ENCODE data around the gene DDX41. TPM values are rescaled to one million over a fixed set of nuclear protein-coding genes. Genes with fewer than 3 reads are reported as not detected.

DDX41 gene
- total RNA-seq, 1 experiment from 2014 or later, result 136 TPM

GRCh38 chr5:177553671-177554429 lies 37.1 kb upstream of the DDX41 start (continued):
- 0 out of 2 replicates have a peak, but pooled peaks have one; percentile 53 for TF ChIP-seq ARID4B (CRISPR knock-in tag; IDR thresholded peaks at IDR 0.05; ENCODE audit: borderline replicate concordance)
- TF ChIP-seq HMGA2 (CRISPR knock-in tag; IDR thresholded peaks at IDR 0.05), result no peak
- no peak for TF ChIP-seq IRF2 (CRISPR knock-in tag; IDR thresholded peaks at IDR 0.05; ENCODE audit: borderline replicate concordance, low read depth)
- no peak for TF ChIP-seq ZNF396 (CRISPR knock-in tag; IDR thresholded peaks at IDR 0.05; ENCODE audit: borderline replicate concordance)
- 0 out of 2 replicates have a peak, but pooled peaks have one; percentile 33 for TF ChIP-seq MAX (CRISPR knock-in tag; IDR thresholded peaks at IDR 0.05)
- no peak for TF ChIP-seq ERG (CRISPR knock-in tag; IDR thresholded peaks at IDR 0.05)
- TF ChIP-seq NFATC4 (CRISPR knock-in tag; IDR thresholded peaks at IDR 0.05), result no peak
- no peak for TF ChIP-seq ZNF232 (CRISPR knock-in tag; IDR thresholded peaks at IDR 0.05)
- no peak for TF ChIP-seq MLX (CRISPR knock-in tag; IDR thresholded peaks at IDR 0.05)
- TF ChIP-seq MXD4 (CRISPR knock-in tag; IDR thresholded peaks at IDR 0.05; ENCODE audit: borderline replicate concordance), result no peak
- no peak for TF ChIP-seq TEAD1 (CRISPR knock-in tag; IDR thresholded peaks at IDR 0.05)
- TF ChIP-seq ATF1 (CRISPR knock-in tag; IDR thresholded peaks at IDR 0.05), result no peak
- TF ChIP-seq ZNF263 (CRISPR knock-in tag; IDR thresholded peaks at IDR 0.05; ENCODE audit: low read depth), result no peak
- TF ChIP-seq SOX15 (CRISPR knock-in tag; IDR thresholded peaks at IDR 0.05), result no peak
- TF ChIP-seq ZSCAN18 (CRISPR knock-in tag; IDR thresholded peaks at IDR 0.05), result no peak
- TF ChIP-seq SMAD3 (CRISPR knock-in tag; IDR thresholded peaks at IDR 0.05; ENCODE audit: borderline replicate concordance), result no peak
- no peak for TF ChIP-seq CBFB (CRISPR knock-in tag; IDR thresholded peaks at IDR 0.05; ENCODE audit: low read depth)
- TF ChIP-seq ATF3 (CRISPR knock-in tag; conservative IDR thresholded peaks at IDR 0.05), result no peak
- peak; percentile 35; the same call in 1 of the 2 replicates for TF ChIP-seq ZNF219 (CRISPR knock-in tag; IDR thresholded peaks at IDR 0.05; ENCODE audit: borderline replicate concordance)
- TF ChIP-seq NR3C1 (CRISPR knock-in tag; conservative IDR thresholded peaks at IDR 0.05; ENCODE audit: low read depth), result no peak
- TF ChIP-seq ESRRA (CRISPR knock-in tag; IDR thresholded peaks at IDR 0.05; ENCODE audit: borderline replicate concordance), result no peak
- TF ChIP-seq SP1 (CRISPR knock-in tag; conservative IDR thresholded peaks at IDR 0.05), result no peak
- no peak for TF ChIP-seq NR2C2 (CRISPR knock-in tag; IDR thresholded peaks at IDR 0.05)

Measured in WTC11 (cell line).